ENCODE results near the gene ADPRHL1.

The ADPRHL1 gene

DNA sequence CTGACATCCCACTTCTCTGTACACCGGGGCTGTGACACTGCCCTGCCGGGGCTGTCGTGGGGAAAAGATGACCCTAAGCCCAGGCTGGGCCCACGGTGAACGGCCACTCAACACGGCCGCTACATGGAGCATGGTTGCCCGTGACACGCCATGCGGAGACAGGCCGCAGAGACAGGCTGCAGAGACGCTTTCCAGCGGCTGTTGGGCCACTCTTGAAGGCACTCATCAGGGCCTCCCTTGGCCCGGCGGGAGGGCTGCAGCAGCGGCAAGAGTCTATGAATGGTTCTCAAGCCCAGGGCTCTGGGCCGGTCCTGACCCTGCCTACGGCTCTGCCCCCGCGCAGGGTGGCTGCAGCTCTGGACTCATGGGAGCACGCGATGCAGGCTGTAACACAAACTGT lies 22.1 kb downstream of the ADPRHL1 start:
- H3K36me3 ChIP-seq (ENCODE audit: control insufficient read depth, insufficient read depth, low read length): no peaks in the 10 kb centered on the region
- H3K4me3 ChIP-seq (ENCODE audit: low read depth, low read length): no peak overlapping the region
- H3K9ac ChIP-seq (ENCODE audit: low read depth, low read length): no peak overlapping the region
- no peak overlapping the region for H3K27ac ChIP-seq (ENCODE audit: low read depth, low read length)
- no peaks in the 10 kb centered on the region for H3K4me1 ChIP-seq (ENCODE audit: control insufficient read depth, insufficient read depth, low read length)
- H3K27me3 ChIP-seq (ENCODE audit: control insufficient read depth, insufficient read depth, low read length): no peaks in the 10 kb centered on the region
- H3K9me3 ChIP-seq (ENCODE audit: control insufficient read depth, insufficient read depth, low read length): no peaks in the 10 kb centered on the region

DNA sequence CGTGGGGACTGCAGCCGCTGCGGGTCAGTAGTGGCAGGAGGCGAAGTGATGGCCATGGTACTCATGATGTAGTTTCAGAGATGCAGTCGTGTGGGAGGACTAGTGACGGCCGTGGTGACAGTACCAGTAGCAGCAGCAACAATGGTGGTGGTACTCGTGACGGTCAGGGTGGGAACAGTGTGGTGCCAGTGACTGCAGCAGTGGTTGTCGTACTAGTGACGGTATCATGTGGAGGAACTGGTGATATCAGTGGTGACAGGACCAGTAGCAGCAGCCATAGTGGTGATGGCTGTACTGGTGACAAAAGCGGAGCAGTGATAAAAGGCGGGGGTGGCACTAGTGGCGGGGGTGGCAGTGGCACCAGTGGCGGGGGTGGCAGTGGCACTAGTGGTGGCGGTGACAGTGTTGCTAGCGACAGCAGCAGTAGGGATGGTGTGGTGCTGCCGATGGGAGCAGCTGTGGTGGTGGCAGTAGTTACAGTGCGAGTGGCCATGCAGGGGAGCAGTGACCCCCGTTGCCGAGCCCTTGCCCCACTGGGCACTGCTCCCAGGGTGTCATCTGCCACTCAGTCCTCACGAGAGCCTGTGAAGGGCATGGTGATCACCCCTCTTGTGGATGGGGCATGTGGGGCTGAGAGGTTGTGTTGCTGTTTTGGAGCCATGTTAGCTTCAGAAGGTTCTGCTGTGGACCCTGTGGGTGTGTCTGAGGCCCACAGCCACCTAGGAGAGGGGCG lies 22.7 kb downstream of the ADPRHL1 start:
- Histone ChIP-seq H3K36me3 (ENCODE audit: control insufficient read depth, insufficient read depth, low read length) (no peaks in the 10 kb centered on the region), H3K27ac (ENCODE audit: low read depth, low read length) (no peak overlapping the region), H3K4me1 (ENCODE audit: control insufficient read depth, insufficient read depth, low read length) (no peaks in the 10 kb centered on the region), H3K9me3 (ENCODE audit: control insufficient read depth, insufficient read depth, low read length) (no peaks in the 10 kb centered on the region), H3K9ac (ENCODE audit: low read depth, low read length) (no peak overlapping the region), H3K4me3 (ENCODE audit: low read depth, low read length) (no peak overlapping the region), H3K27me3 (ENCODE audit: control insufficient read depth, insufficient read depth, low read length) (no peaks in the 10 kb centered on the region)

DNA sequence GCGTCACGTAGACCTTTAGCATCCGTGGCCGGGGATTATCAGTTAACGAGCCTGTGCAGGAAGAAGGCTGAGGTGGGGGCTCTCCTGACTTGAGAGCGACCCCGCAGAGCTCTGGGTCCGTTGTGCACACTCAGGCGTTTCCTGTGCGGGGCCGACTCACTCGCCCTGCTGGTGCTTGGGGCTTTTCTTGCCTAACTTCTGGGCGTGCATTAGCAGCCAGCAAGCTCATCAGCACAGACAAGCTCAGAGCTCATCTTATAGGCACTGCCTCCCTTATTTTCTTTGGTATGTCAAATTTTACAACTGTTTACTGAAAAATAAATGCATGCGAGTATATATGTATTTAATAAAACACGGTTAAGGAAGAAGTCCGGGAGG lies 23.7 kb downstream of the ADPRHL1 start:
- H3K4me3 ChIP-seq (ENCODE audit: low read depth, low read length): no peak overlapping the region
- H3K9me3 ChIP-seq (ENCODE audit: control insufficient read depth, insufficient read depth, low read length): no peaks in the 10 kb centered on the region
- H3K27ac ChIP-seq (ENCODE audit: low read depth, low read length): no peak overlapping the region
- no peaks in the 10 kb centered on the region for H3K36me3 ChIP-seq (ENCODE audit: control insufficient read depth, insufficient read depth, low read length)
- H3K9ac ChIP-seq (ENCODE audit: low read depth, low read length): no peak overlapping the region
- H3K4me1 ChIP-seq (ENCODE audit: control insufficient read depth, insufficient read depth, low read length): no peaks in the 10 kb centered on the region
- no peaks in the 10 kb centered on the region for H3K27me3 ChIP-seq (ENCODE audit: control insufficient read depth, insufficient read depth, low read length)

- H3K27me3 ChIP-seq (ENCODE audit: control insufficient read depth, insufficient read depth, low read length): no peaks in the 10 kb centered on the region
- H3K9me3 ChIP-seq (ENCODE audit: control insufficient read depth, insufficient read depth, low read length): no peaks in the 10 kb centered on the region
- no peak overlapping the region for H3K9ac ChIP-seq (ENCODE audit: low read depth, low read length)
- H3K4me1 ChIP-seq (ENCODE audit: control insufficient read depth, insufficient read depth, low read length): no peaks in the 10 kb centered on the region
- H3K4me3 ChIP-seq (ENCODE audit: low read depth, low read length): no peak overlapping the region
- H3K27ac ChIP-seq (ENCODE audit: low read depth, low read length): no peak overlapping the region
- no peaks in the 10 kb centered on the region for H3K36me3 ChIP-seq (ENCODE audit: control insufficient read depth, insufficient read depth, low read length)
These were observed 24.2 kb downstream of the ADPRHL1 start for GRCh38 chr13:113428871-113429607.

DNA sequence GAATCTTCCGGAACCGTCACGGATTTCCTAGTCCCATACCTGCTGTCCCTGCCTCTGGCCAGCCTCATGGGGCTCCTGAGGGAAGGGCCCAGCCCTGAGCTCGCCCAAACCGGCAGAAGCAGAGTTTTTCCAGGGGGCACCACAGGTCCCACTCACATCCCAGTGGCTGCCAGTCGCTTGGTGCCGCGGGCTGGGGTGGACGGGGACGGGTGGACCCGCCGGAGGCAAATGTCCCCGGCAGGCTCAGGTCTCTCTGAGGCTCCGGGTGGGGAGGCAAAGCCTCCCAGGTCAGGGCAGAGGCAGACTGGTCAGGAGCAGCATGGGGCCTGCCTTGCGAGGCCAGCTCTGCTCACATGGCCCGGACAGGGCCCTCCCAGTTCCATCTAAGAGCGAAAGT lies 24.8 kb downstream of the ADPRHL1 start:
- Histone ChIP-seq H3K27ac (ENCODE audit: low read depth, low read length) (no peak overlapping the region), H3K9ac (ENCODE audit: low read depth, low read length) (no peak overlapping the region), H3K9me3 (ENCODE audit: control insufficient read depth, insufficient read depth, low read length) (no peaks in the 10 kb centered on the region), H3K4me1 (ENCODE audit: control insufficient read depth, insufficient read depth, low read length) (no peaks in the 10 kb centered on the region), H3K27me3 (ENCODE audit: control insufficient read depth, insufficient read depth, low read length) (no peaks in the 10 kb centered on the region), H3K4me3 (ENCODE audit: low read depth, low read length) (no peak overlapping the region), H3K36me3 (ENCODE audit: control insufficient read depth, insufficient read depth, low read length) (no peaks in the 10 kb centered on the region)

GRCh38 chr13:113427562-113428468 lies 25.5 kb downstream of the ADPRHL1 start:
- Histone ChIP-seq H3K9ac (ENCODE audit: low read depth, low read length) (no peak overlapping the region), H3K4me1 (ENCODE audit: control insufficient read depth, insufficient read depth, low read length) (no peaks in the 10 kb centered on the region), H3K27me3 (ENCODE audit: control insufficient read depth, insufficient read depth, low read length) (no peaks in the 10 kb centered on the region)

DNA sequence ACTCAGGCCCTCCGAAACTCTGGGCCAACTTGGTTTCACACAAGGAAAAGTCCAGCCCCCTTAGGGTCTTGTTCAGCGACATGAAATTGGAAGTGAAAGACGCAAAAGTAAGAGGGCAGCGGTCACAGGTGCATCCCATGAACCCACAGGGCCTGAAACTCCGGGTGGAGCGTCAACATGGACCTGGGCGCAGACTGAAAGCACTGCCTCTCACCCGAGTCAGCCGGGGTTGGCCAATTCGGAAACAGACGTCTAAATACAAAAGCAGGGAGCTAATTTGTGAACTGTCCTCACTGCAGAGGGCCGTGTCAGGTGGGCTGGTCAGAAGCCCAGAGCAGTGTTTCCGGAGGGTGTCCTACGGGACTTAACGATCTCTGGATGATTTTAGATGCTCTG lies 26.7 kb downstream of the ADPRHL1 start:
- Histone ChIP-seq H3K4me1 (ENCODE audit: control insufficient read depth, insufficient read depth, low read length) (peaks cover under 1% of the 10 kb centered on the region; the same call in 1 of the 2 replicates), H3K4me3 (ENCODE audit: low read depth, low read length) (no peak overlapping the region), H3K36me3 (ENCODE audit: control insufficient read depth, insufficient read depth, low read length) (no peaks in the 10 kb centered on the region), H3K27ac (ENCODE audit: low read depth, low read length) (no peak overlapping the region), H3K9me3 (ENCODE audit: control insufficient read depth, insufficient read depth, low read length) (no peaks in the 10 kb centered on the region), H3K27me3 (ENCODE audit: control insufficient read depth, insufficient read depth, low read length) (no peaks in the 10 kb centered on the region), H3K9ac (ENCODE audit: low read depth, low read length) (no peak overlapping the region)

More at GRCh38 chr13:113427562-113428468, 25.5 kb downstream of the ADPRHL1 start:
- H3K27ac ChIP-seq (ENCODE audit: low read depth, low read length): no peak overlapping the region
- no peaks in the 10 kb centered on the region for H3K9me3 ChIP-seq (ENCODE audit: control insufficient read depth, insufficient read depth, low read length)
- no peaks in the 10 kb centered on the region for H3K36me3 ChIP-seq (ENCODE audit: control insufficient read depth, insufficient read depth, low read length)
- no peak overlapping the region for H3K4me3 ChIP-seq (ENCODE audit: low read depth, low read length)

DNA sequence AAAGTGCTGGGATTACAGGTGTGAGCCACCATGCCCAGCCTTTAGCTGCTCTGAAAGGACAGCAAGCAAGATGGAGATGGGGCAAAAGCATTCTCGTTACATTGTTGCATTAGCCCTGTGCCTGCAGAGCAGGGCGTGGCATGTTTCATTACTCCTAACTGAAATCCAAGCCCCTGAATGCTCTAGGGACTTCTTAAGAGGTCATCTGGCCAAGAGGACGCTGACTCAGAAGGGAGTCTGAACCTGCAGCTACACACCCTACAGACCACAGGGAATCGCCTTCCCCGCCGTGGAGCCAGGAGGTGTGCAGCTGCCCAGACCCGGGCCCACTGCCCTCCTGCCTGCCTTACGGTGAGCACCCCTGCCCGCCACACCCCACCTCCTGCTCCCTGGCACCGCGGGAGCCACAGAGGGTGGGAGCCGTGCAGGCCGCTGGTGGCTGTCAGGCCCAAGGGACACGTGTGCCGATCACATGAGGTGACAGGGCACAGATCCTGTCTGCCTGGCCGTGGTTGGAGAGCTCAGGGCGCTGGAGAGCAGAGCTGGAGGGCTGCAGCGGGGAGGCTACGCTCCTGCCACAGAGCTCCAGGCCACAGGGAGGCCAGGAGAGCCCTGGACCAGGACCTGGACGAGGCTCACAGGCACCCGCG lies 27.2 kb downstream of the ADPRHL1 start:
- no peak overlapping the region for H3K27ac ChIP-seq (ENCODE audit: low read depth, low read length)
- no peaks in the 10 kb centered on the region for H3K36me3 ChIP-seq (ENCODE audit: control insufficient read depth, insufficient read depth, low read length)
- H3K9ac ChIP-seq (ENCODE audit: low read depth, low read length): no peak overlapping the region
- no peaks in the 10 kb centered on the region for H3K27me3 ChIP-seq (ENCODE audit: control insufficient read depth, insufficient read depth, low read length)
- no peaks in the 10 kb centered on the region for H3K9me3 ChIP-seq (ENCODE audit: control insufficient read depth, insufficient read depth, low read length)
- no peak overlapping the region for H3K4me3 ChIP-seq (ENCODE audit: low read depth, low read length)
- H3K4me1 ChIP-seq (ENCODE audit: control insufficient read depth, insufficient read depth, low read length): peaks cover 2% of the 10 kb centered on the region; the same call in 1 of the 2 replicates

- Histone ChIP-seq H3K4me1 (ENCODE audit: control insufficient read depth, insufficient read depth, low read length) (peaks cover 2% of the 10 kb centered on the region; the same call in 1 of the 2 replicates), H3K27me3 (ENCODE audit: control insufficient read depth, insufficient read depth, low read length) (no peaks in the 10 kb centered on the region), H3K36me3 (ENCODE audit: control insufficient read depth, insufficient read depth, low read length) (no peaks in the 10 kb centered on the region), H3K4me3 (ENCODE audit: low read depth, low read length) (no peak overlapping the region), H3K27ac (ENCODE audit: low read depth, low read length) (no peak overlapping the region), H3K9ac (ENCODE audit: low read depth, low read length) (no peak overlapping the region), H3K9me3 (ENCODE audit: control insufficient read depth, insufficient read depth, low read length) (no peaks in the 10 kb centered on the region)
These were observed 29.6 kb downstream of the ADPRHL1 start for GRCh38 chr13:113423520-113424163.

- Histone ChIP-seq H3K9me3 (ENCODE audit: control insufficient read depth, insufficient read depth, low read length) (no peaks in the 10 kb centered on the region), H3K4me1 (ENCODE audit: control insufficient read depth, insufficient read depth, low read length) (peaks cover 2% of the 10 kb centered on the region; the same call in 1 of the 2 replicates), H3K27ac (ENCODE audit: low read depth, low read length) (no peak overlapping the region)
These were observed 30.3 kb downstream of the ADPRHL1 start for GRCh38 chr13:113422807-113423519.

More at GRCh38 chr13:113422807-113423519, 30.3 kb downstream of the ADPRHL1 start:
- H3K27me3 ChIP-seq (ENCODE audit: control insufficient read depth, insufficient read depth, low read length): no peaks in the 10 kb centered on the region
- no peak overlapping the region for H3K9ac ChIP-seq (ENCODE audit: low read depth, low read length)
- no peaks in the 10 kb centered on the region for H3K36me3 ChIP-seq (ENCODE audit: control insufficient read depth, insufficient read depth, low read length)
- H3K4me3 ChIP-seq (ENCODE audit: low read depth, low read length): no peak overlapping the region

All from HUES48 (cell line).